ENCODE measurements around the gene FGF21.
"Not testable (repeated sequence)": the region's sequence is repeated elsewhere in the genome, so short reads cannot be mapped to it uniquely, and the experiment has no call there.

Gene FGF21

GRCh38 chr19:48757089-48757675 is 1.9 kb downstream of the FGF21 start:
- DNase-seq (ENCODE audit: low spot score in 2 of 2), result no peak
- no peak for ATAC-seq
- Mint-ChIP-seq H3K4me3 (no peak overlapping the region), H3K9me3 (no peaks in the 10 kb centered on the region), H3K27ac (no peak overlapping the region), H3K36me3 (no peaks in the 10 kb centered on the region), H3K4me1 (peaks cover 20% of the 10 kb centered on the region)

- no peak for DNase-seq (ENCODE audit: low spot score in 2 of 2)
- no peak for ATAC-seq
These were observed 2.4 kb downstream of the FGF21 start for GRCh38 chr19:48757741-48758144.

GRCh38 chr19:48760504-48761205 is 5.3 kb downstream of the FGF21 start:
- no peaks in the 10 kb centered on the region for H3K36me3 Mint-ChIP-seq
- DNase-seq (ENCODE audit: low spot score in 2 of 2) (no peak), ATAC-seq (peak; percentile 81)
- H3K4me1 Mint-ChIP-seq, result peaks cover 8% of the 10 kb centered on the region
- H3K4me3 Mint-ChIP-seq, result no peak overlapping the region
- H3K9me3 Mint-ChIP-seq, result no peaks in the 10 kb centered on the region
- H3K27ac Mint-ChIP-seq, result peak overlapping the region; percentile 90

More at GRCh38 chr19:48757741-48758144, 2.4 kb downstream of the FGF21 start:
- H3K4me1 Mint-ChIP-seq, result peaks cover 18% of the 10 kb centered on the region
- no peak overlapping the region for H3K4me3 Mint-ChIP-seq
- no peaks in the 10 kb centered on the region for H3K36me3 Mint-ChIP-seq
- no peak overlapping the region for H3K27ac Mint-ChIP-seq
- H3K9me3 Mint-ChIP-seq, result no peaks in the 10 kb centered on the region

GRCh38 chr19:48765816-48766215 is 10.5 kb downstream of the FGF21 start:
- H3K4me1 Mint-ChIP-seq; H3K27ac Mint-ChIP-seq; H3K4me3 Mint-ChIP-seq; DNase-seq (ENCODE audit: low spot score in 2 of 2); H3K9me3 Mint-ChIP-seq; ATAC-seq; H3K36me3 Mint-ChIP-seq: not testable (repeated sequence)

- H3K4me3 Mint-ChIP-seq; H3K27ac Mint-ChIP-seq; ATAC-seq; H3K4me1 Mint-ChIP-seq; H3K36me3 Mint-ChIP-seq; DNase-seq (ENCODE audit: low spot score in 2 of 2); H3K9me3 Mint-ChIP-seq: not testable (repeated sequence)
These were observed 12.9 kb downstream of the FGF21 start for GRCh38 chr19:48768171-48768753.

- no peak for DNase-seq (ENCODE audit: low spot score in 2 of 2)
- no peak for ATAC-seq
- no peak overlapping the region for H3K27ac Mint-ChIP-seq
These were observed 13.8 kb downstream of the FGF21 start for GRCh38 chr19:48768994-48769713.

GRCh38 chr19:48770266-48770665 is 14.9 kb downstream of the FGF21 start:
- no peak overlapping the region for H3K4me3 Mint-ChIP-seq
- H3K4me1 Mint-ChIP-seq, result no peaks in the 10 kb centered on the region
- no peaks in the 10 kb centered on the region for H3K36me3 Mint-ChIP-seq
- DNase-seq (ENCODE audit: low spot score in 2 of 2), result no peak
- H3K9me3 Mint-ChIP-seq, result no peaks in the 10 kb centered on the region
- H3K27ac Mint-ChIP-seq, result no peak overlapping the region
- ATAC-seq, result no peak

More at GRCh38 chr19:48768994-48769713, 13.8 kb downstream of the FGF21 start:
- Mint-ChIP-seq H3K9me3 (no peaks in the 10 kb centered on the region), H3K4me1 (no peaks in the 10 kb centered on the region), H3K36me3 (no peaks in the 10 kb centered on the region), H3K4me3 (no peak overlapping the region)

- H3K9me3 Mint-ChIP-seq, result no peaks in the 10 kb centered on the region
- H3K27ac Mint-ChIP-seq, result no peak overlapping the region
- no peak for ATAC-seq
- no peak for DNase-seq (ENCODE audit: low spot score in 2 of 2)
- no peaks in the 10 kb centered on the region for H3K4me1 Mint-ChIP-seq
- H3K36me3 Mint-ChIP-seq, result no peaks in the 10 kb centered on the region
- no peak overlapping the region for H3K4me3 Mint-ChIP-seq
These were observed 15.6 kb downstream of the FGF21 start for GRCh38 chr19:48770734-48771472.

GRCh38 chr19:48772503-48772953 is 17.2 kb downstream of the FGF21 start:
- H3K4me3 Mint-ChIP-seq, result no peak overlapping the region
- H3K36me3 Mint-ChIP-seq, result peaks cover 6% of the 10 kb centered on the region
- no peaks in the 10 kb centered on the region for H3K4me1 Mint-ChIP-seq
- ATAC-seq (no peak), DNase-seq (ENCODE audit: low spot score in 2 of 2) (no peak)
- H3K9me3 Mint-ChIP-seq, result no peaks in the 10 kb centered on the region
- H3K27ac Mint-ChIP-seq, result no peak overlapping the region

GRCh38 chr19:48777139-48777538 is 21.8 kb downstream of the FGF21 start:
- Mint-ChIP-seq H3K4me3 (no peak overlapping the region), H3K9me3 (no peaks in the 10 kb centered on the region), H3K27ac (no peak overlapping the region), H3K4me1 (peaks cover under 1% of the 10 kb centered on the region), H3K36me3 (peaks cover 6% of the 10 kb centered on the region)
- no peak for DNase-seq (ENCODE audit: low spot score in 2 of 2)
- no peak for ATAC-seq

- peaks cover 6% of the 10 kb centered on the region for H3K36me3 Mint-ChIP-seq
- H3K4me1 Mint-ChIP-seq, result peaks cover 5% of the 10 kb centered on the region
- H3K4me3 Mint-ChIP-seq, result no peak overlapping the region
- DNase-seq (ENCODE audit: low spot score in 2 of 2) (no peak), ATAC-seq (no peak)
- no peak overlapping the region for H3K27ac Mint-ChIP-seq
- H3K9me3 Mint-ChIP-seq, result no peaks in the 10 kb centered on the region
These were observed 22.4 kb downstream of the FGF21 start for GRCh38 chr19:48777720-48778119.

- no peak overlapping the region for H3K27ac Mint-ChIP-seq
- peaks cover 6% of the 10 kb centered on the region for H3K36me3 Mint-ChIP-seq
- no peaks in the 10 kb centered on the region for H3K9me3 Mint-ChIP-seq
- H3K4me3 Mint-ChIP-seq, result no peak overlapping the region
- no peak for DNase-seq (ENCODE audit: low spot score in 2 of 2)
- H3K4me1 Mint-ChIP-seq, result peaks cover 5% of the 10 kb centered on the region
- no peak for ATAC-seq
These were observed 24.3 kb downstream of the FGF21 start for GRCh38 chr19:48779636-48780035.

GRCh38 chr19:48780631-48781391 is 25.5 kb downstream of the FGF21 start:
- no peaks in the 10 kb centered on the region for H3K9me3 Mint-ChIP-seq
- DNase-seq (ENCODE audit: low spot score in 2 of 2), result no peak

GRCh38 chr19:48784527-48784926 is 29.2 kb downstream of the FGF21 start:
- no peaks in the 10 kb centered on the region for H3K36me3 Mint-ChIP-seq
- H3K9me3 Mint-ChIP-seq, result no peaks in the 10 kb centered on the region
- no peak overlapping the region for H3K27ac Mint-ChIP-seq
- peaks cover 5% of the 10 kb centered on the region for H3K4me1 Mint-ChIP-seq
- DNase-seq (ENCODE audit: low spot score in 2 of 2), result no peak
- H3K4me3 Mint-ChIP-seq, result no peak overlapping the region
- no peak for ATAC-seq

More at GRCh38 chr19:48780631-48781391, 25.5 kb downstream of the FGF21 start:
- ATAC-seq, result no peak
- H3K36me3 Mint-ChIP-seq, result peaks cover 6% of the 10 kb centered on the region
- no peak overlapping the region for H3K4me3 Mint-ChIP-seq
- H3K4me1 Mint-ChIP-seq, result peaks cover 5% of the 10 kb centered on the region
- H3K27ac Mint-ChIP-seq, result no peak overlapping the region

All from stimulated activated effector memory CD8-positive, alpha-beta T cell treated with anti-CD3 and anti-CD28 coated beads, Interleukin-12 subunit alpha, Interleukin-12 subunit beta, amount 100 ng/mL, for 72 hours (primary cell).